ENCODE data around the gene GLIS1. TPM values are rescaled to one million over a fixed set of nuclear protein-coding genes. Genes with fewer than 3 reads are reported as not detected.

GLIS1 gene
- total and polyA plus RNA-seq, 2 experiments from 2014 or later: 0.22 to 0.61 TPM

- Histone ChIP-seq H3K9ac (no peak overlapping the region), H3K4me1 (ENCODE audit: insufficient read depth) (no peaks in the 10 kb centered on the region), H3K4me2 (ENCODE audit: unreplicated experiment) (no peak overlapping the region), H3K9me3 (ENCODE audit: low read depth) (no peaks in the 10 kb centered on the region), H3K27ac (no peak overlapping the region), H3K36me3 (ENCODE audit: low read depth) (no peaks in the 10 kb centered on the region), H3F3A (ENCODE audit: insufficient read depth) (no peaks in the 10 kb centered on the region), H4K20me1 (ENCODE audit: insufficient read depth) (no peaks in the 10 kb centered on the region), H3K9me2 (ENCODE audit: insufficient read depth) (no peaks in the 10 kb centered on the region), H3K79me2 (ENCODE audit: insufficient read depth) (no peaks in the 10 kb centered on the region), H3K4me3 (no peak overlapping the region), H2AFZ (no peak overlapping the region), H3K27me3 (replicated peaks; ENCODE audit: insufficient read depth) (peaks cover 10% of the 10 kb centered on the region)
- 69 to 72% methylated on average over 13 of the region's 13 CpGs for WGBS, 2 experiments (ENCODE audit: low coverage in 1 of 2, low lambda C conversion rate in 2 of 2, missing lambda C conversion rate in 2 of 2)
- in situ Hi-C loops (cut with MboI): no loop called here
- TF ChIP-seq EZH2 (IDR thresholded peaks at IDR 0.05; ENCODE audit: insufficient read depth, poor library complexity, severe bottlenecking) (no peak), EZH2phosphoT487 (IDR thresholded peaks at IDR 0.05; ENCODE audit: insufficient read depth, low read depth) (no peak)
- DNase-seq: no peak
Observed at GRCh38 chr1:53686091-53686964, 52.6 kb downstream of the GLIS1 start.

GRCh38 chr1:53685272-53686051 lies 53.5 kb downstream of the GLIS1 start:
- in situ Hi-C loops (cut with MboI): no loop called here
- Histone ChIP-seq H3K4me1 (ENCODE audit: insufficient read depth) (no peaks in the 10 kb centered on the region), H3K4me2 (ENCODE audit: unreplicated experiment) (no peak overlapping the region), H3K9me3 (ENCODE audit: low read depth) (no peaks in the 10 kb centered on the region), H3K9ac (no peak overlapping the region), H4K20me1 (ENCODE audit: insufficient read depth) (no peaks in the 10 kb centered on the region), H3K4me3 (no peak overlapping the region), H3K27ac (no peak overlapping the region), H3K27me3 (replicated peaks; ENCODE audit: insufficient read depth) (peaks cover 15% of the 10 kb centered on the region), H2AFZ (no peak overlapping the region), H3K9me2 (ENCODE audit: insufficient read depth) (no peaks in the 10 kb centered on the region), H3K36me3 (ENCODE audit: low read depth) (no peaks in the 10 kb centered on the region), H3K79me2 (ENCODE audit: insufficient read depth) (no peaks in the 10 kb centered on the region), H3F3A (ENCODE audit: insufficient read depth) (no peaks in the 10 kb centered on the region)
- DNase-seq: no peak
- TF ChIP-seq EZH2phosphoT487 (IDR thresholded peaks at IDR 0.05; ENCODE audit: insufficient read depth, low read depth): no peak
- TF ChIP-seq EZH2 (IDR thresholded peaks at IDR 0.05; ENCODE audit: insufficient read depth, poor library complexity, severe bottlenecking): no peak
- 88 to 90% methylated on average over 28 of the region's 28 CpGs for WGBS, 2 experiments (ENCODE audit: low coverage in 1 of 2, low lambda C conversion rate in 2 of 2, missing lambda C conversion rate in 2 of 2)

DNA sequence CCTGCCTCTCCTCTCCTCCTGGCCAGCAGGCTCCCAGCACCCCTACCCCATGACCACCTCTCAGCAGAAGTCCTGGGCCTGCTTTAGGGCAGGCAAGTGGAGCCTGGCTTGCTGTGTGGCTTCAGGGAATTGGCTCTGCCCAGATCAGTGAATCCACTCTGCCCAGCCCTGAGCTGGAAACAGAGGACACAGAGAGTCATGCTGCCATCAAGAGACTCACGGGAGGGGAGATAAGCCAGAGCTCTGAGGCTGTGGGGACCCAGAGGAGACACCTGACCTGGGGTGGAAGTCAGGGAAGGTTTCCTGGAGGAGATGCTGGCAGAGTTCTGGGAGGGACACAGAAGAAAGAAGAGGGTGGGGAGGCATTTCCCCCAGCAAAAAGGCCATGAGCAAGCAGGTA lies 54.2 kb downstream of the GLIS1 start:
- no peaks in the 10 kb centered on the region for H3K4me1 ChIP-seq (ENCODE audit: insufficient read depth)
- no peak overlapping the region for H3K27ac ChIP-seq
- WGBS, 2 experiments (ENCODE audit: low coverage in 1 of 2, low lambda C conversion rate in 2 of 2, missing lambda C conversion rate in 2 of 2): 67 to 76% methylated on average over 1 of the region's 1 CpG
- no peak for DNase-seq
- no peaks in the 10 kb centered on the region for H3K9me3 ChIP-seq (ENCODE audit: low read depth)
- H3K9me2 ChIP-seq (ENCODE audit: insufficient read depth): no peaks in the 10 kb centered on the region
- H3K4me2 ChIP-seq (ENCODE audit: unreplicated experiment): no peak overlapping the region
- H2AFZ ChIP-seq: no peak overlapping the region
- TF ChIP-seq EZH2 (IDR thresholded peaks at IDR 0.05; ENCODE audit: insufficient read depth, poor library complexity, severe bottlenecking): no peak
- no peak for TF ChIP-seq EZH2phosphoT487 (IDR thresholded peaks at IDR 0.05; ENCODE audit: insufficient read depth, low read depth)
- in situ Hi-C loops (cut with MboI): no loop called here
- H3K9ac ChIP-seq: no peak overlapping the region
- H3F3A ChIP-seq (ENCODE audit: insufficient read depth): no peaks in the 10 kb centered on the region
- no peaks in the 10 kb centered on the region for H3K36me3 ChIP-seq (ENCODE audit: low read depth)
- H3K79me2 ChIP-seq (ENCODE audit: insufficient read depth): no peaks in the 10 kb centered on the region
- H4K20me1 ChIP-seq (ENCODE audit: insufficient read depth): no peaks in the 10 kb centered on the region
- no peak overlapping the region for H3K4me3 ChIP-seq
- peaks cover 21% of the 10 kb centered on the region for H3K27me3 ChIP-seq (replicated peaks; ENCODE audit: insufficient read depth)

DNA sequence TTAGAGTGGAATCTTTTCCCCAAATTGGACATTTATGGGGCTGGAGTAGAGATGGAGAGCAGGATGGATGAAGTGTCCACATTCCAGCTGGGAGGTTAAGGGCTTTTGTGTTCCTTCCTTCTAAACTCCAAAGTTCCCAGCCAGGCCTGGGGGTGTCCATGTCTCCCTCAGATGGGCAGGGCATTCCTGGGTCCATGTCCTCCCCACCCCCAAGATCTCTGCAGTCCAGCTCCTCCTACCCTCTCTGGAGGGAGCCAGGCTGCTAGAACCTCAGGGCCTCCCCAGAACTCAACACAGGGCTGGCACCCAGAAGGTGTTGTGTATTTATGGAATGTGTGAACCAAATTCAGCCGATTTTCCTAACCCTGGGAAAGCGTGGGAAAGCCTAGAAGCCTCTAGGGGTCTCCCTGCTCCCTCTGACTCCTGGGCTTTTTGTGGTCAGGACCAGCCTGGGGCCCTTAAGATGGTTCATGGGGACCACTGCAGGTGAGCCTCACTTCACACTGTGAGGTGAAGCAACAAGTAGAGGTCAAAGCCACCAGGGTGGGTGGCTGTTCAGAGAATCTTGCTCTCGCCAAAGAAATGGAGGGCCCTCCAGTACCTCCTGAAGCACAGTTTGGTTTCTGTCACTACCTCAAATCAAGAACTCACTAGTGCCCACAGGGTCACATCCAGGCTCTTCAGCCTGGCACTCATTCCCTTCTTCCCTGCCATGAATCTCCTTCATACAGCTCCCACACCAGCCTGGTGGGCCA lies 54.8 kb downstream of the GLIS1 start:
- Histone ChIP-seq H3K27ac (no peak overlapping the region), H3K9me3 (ENCODE audit: low read depth) (no peaks in the 10 kb centered on the region), H3K27me3 (replicated peaks; ENCODE audit: insufficient read depth) (peaks cover 24% of the 10 kb centered on the region), H3K79me2 (ENCODE audit: insufficient read depth) (no peaks in the 10 kb centered on the region), H2AFZ (no peak overlapping the region), H3K36me3 (ENCODE audit: low read depth) (no peaks in the 10 kb centered on the region), H3K4me3 (no peak overlapping the region), H3F3A (ENCODE audit: insufficient read depth) (no peaks in the 10 kb centered on the region), H3K4me2 (ENCODE audit: unreplicated experiment) (no peak overlapping the region), H4K20me1 (ENCODE audit: insufficient read depth) (no peaks in the 10 kb centered on the region), H3K9me2 (ENCODE audit: insufficient read depth) (no peaks in the 10 kb centered on the region), H3K4me1 (ENCODE audit: insufficient read depth) (no peaks in the 10 kb centered on the region), H3K9ac (no peak overlapping the region)
- 47 to 53% methylated on average over 3 of the region's 3 CpGs for WGBS, 2 experiments (ENCODE audit: low coverage in 1 of 2, low lambda C conversion rate in 2 of 2, missing lambda C conversion rate in 2 of 2)
- no peak for DNase-seq
- no peak for TF ChIP-seq EZH2phosphoT487 (IDR thresholded peaks at IDR 0.05; ENCODE audit: insufficient read depth, low read depth)
- in situ Hi-C loops (cut with MboI): no loop called here

Measured in GM23248 (cell line).